ENCODE measurements around the gene PRIM2.
A peak's percentile ranks its signal among the peaks of the same experiment; 100 is the strongest.
"Not testable (repeated sequence)": the region's sequence is repeated elsewhere in the genome, so short reads cannot be mapped to it uniquely, and the experiment has no call there.

PRIM2 gene, protein sequence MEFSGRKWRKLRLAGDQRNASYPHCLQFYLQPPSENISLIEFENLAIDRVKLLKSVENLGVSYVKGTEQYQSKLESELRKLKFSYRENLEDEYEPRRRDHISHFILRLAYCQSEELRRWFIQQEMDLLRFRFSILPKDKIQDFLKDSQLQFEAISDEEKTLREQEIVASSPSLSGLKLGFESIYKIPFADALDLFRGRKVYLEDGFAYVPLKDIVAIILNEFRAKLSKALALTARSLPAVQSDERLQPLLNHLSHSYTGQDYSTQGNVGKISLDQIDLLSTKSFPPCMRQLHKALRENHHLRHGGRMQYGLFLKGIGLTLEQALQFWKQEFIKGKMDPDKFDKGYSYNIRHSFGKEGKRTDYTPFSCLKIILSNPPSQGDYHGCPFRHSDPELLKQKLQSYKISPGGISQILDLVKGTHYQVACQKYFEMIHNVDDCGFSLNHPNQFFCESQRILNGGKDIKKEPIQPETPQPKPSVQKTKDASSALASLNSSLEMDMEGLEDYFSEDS

DNA sequence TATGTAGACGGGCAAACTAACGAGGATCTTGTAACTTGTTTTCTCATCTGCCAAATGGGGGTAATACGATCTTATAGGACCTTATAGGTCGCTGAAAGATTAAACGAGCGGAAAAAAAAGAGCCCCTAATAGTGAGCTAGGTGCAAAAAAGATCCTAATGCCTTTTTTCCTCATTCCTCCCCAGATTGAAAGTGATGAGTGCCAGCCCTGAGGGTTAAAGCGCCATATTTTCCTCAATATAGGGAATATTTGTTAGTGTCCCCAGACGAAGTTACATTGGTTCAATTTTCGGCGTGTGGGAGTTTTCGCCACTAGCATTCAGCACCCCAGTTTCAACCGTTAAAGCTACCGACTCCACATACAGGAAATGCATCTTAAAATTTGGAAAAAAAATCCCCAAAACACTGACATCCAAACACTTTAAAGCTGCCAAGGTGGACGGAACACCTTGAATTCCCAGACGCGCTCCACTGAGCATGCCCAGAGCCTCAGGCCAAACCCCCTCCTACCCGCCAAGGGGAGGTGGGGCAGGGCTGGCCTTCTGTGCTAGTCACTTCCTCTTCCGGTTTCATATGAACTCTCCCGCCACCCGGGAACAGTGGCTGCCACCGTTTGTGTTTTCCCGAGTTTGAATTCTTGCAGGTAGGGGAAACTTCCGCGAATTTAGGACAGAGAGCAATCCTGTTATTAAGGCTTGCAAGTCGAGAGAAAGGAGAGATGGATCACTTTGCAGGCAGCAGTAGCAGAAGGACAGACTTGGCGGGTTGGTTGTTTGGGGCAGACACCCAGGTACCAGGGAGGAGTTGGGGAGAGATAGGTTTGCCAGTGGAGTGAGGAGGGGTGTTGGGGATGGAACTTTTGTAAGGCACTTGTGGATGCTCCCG, at the start of gene PRIM2:
PRIM2 (plus strand) TSS at position 571 of the 884 bp plus-strand sequence. CDS start 816 bp downstream, outside the sequence.
- peak within 1 kb of the TSS; percentile 87 for H3K9ac ChIP-seq (ENCODE audit: insufficient read length, low read depth)
- no peak for TF ChIP-seq YY1 (IDR thresholded peaks at IDR 0.05; ENCODE audit: insufficient read depth, insufficient read length)
- no peak for TF ChIP-seq SUZ12 (IDR thresholded peaks at IDR 0.05; ENCODE audit: extremely low read depth, insufficient read depth, insufficient read length)
- TF ChIP-seq ZNF274 (IDR thresholded peaks at IDR 0.05; ENCODE audit: low read depth, low read length) = no peak
- H3K36me3 ChIP-seq (ENCODE audit: insufficient read depth, insufficient read length, low read length) = peaks cover 39% of the 10 kb centered on the region
- peak within 1 kb of the TSS; percentile 81 for H3K4me3 ChIP-seq (ENCODE audit: insufficient read length, low read depth)
- no peaks in the 10 kb centered on the region for H3K27me3 ChIP-seq (ENCODE audit: insufficient read depth, insufficient read length)
- DNase-seq (ENCODE audit: low read depth, low spot score) = peak; percentile 62
- no peaks in the 10 kb centered on the region for H3K4me1 ChIP-seq (ENCODE audit: insufficient read depth, insufficient read length)
- no peaks in the 10 kb centered on the region for H3K9me3 ChIP-seq (ENCODE audit: insufficient read depth, low read length)

DNA sequence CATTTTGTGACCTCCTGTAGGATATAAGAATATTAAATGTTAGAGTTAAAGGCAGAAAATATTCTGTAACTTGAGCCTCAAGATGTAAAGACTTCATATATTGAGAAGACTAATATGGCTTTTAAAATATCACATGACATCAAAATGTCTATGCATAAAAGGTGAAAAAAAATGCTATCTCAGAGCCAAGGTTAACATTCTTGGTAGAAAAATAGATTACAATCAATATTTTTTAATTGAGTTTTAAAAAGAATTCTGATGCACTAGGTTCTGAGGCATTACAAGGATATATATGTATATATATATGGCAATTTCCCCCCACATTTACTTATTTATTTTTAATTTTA, 49.2 kb upstream of the PRIM2 start:
- H3K9ac ChIP-seq (ENCODE audit: insufficient read length, low read depth) = no peak overlapping the region
- no peaks in the 10 kb centered on the region for H3K36me3 ChIP-seq (ENCODE audit: insufficient read depth, insufficient read length, low read length)
- TF ChIP-seq SUZ12 (IDR thresholded peaks at IDR 0.05; ENCODE audit: extremely low read depth, insufficient read depth, insufficient read length) (no peak), YY1 (IDR thresholded peaks at IDR 0.05; ENCODE audit: insufficient read depth, insufficient read length) (no peak), ZNF274 (IDR thresholded peaks at IDR 0.05; ENCODE audit: low read depth, low read length) (no peak)
- no peaks in the 10 kb centered on the region for H3K9me3 ChIP-seq (ENCODE audit: insufficient read depth, low read length)
- no peak overlapping the region for H3K4me3 ChIP-seq (ENCODE audit: insufficient read length, low read depth)
- DNase-seq (ENCODE audit: low read depth, low spot score) = no peak
- no peaks in the 10 kb centered on the region for H3K4me1 ChIP-seq (ENCODE audit: insufficient read depth, insufficient read length)
- H3K27me3 ChIP-seq (ENCODE audit: insufficient read depth, insufficient read length) = no peaks in the 10 kb centered on the region

DNA sequence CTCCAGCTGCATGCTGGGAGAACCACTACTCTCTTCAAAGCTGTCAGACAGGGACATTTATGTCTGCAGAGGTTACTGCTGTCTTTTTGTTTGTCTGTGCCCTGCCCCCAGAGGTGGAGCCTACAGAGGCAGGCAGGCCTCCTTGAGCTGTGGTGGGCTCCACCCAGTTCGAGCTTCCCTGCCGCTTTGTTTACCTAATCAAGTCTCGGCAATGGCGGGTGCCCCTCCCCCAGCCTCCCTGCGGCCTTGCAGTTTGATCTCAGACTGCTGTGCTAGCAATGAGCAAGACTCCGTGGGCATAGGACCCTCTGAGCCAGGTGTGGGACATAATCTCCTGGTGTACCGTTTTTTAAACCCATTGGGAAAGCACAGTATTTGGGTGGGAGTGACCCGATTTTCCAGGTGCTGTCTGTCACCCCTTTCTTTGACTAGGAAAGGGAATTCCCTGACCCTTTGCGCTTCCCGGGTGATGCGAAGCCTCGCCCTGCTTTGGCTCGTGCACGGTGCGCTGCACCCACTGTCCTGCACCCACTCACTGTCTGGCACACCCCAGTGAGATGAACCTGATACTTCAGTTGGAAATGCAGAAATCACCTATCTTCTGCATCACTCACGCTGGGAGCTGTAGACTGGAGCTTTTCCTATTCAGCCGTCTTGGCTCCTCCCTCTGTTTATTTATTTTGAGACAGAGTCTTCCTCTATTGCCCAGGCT, 43.2 kb upstream of the PRIM2 start:
- DNase-seq (ENCODE audit: low read depth, low spot score); H3K9me3 ChIP-seq (ENCODE audit: insufficient read depth, low read length); H3K36me3 ChIP-seq (ENCODE audit: insufficient read depth, insufficient read length, low read length): not testable (repeated sequence)

DNA sequence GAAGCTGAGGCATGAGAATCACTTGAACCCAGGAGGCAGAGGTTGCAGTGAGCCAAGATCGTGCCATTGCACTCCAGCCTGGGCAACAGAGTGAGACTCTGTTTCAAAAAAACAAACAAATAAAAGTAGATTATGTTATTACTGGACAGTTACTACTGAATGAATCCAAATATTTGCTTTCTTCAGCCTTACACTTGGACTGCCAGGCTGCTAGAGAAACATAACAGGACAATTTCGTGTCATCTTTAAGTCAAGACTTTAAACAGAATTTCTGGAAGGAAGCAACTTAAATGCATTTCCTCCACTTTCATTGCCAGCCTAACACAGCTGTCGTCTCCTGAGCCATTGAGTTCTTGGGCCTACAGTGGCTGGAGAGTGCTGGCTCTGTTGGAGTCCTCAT, 42.0 kb upstream of the PRIM2 start:
- H3K4me3 ChIP-seq (ENCODE audit: insufficient read length, low read depth) = no peak overlapping the region
- H3K9ac ChIP-seq (ENCODE audit: insufficient read length, low read depth) = no peak overlapping the region
- H3K4me1 ChIP-seq (ENCODE audit: insufficient read depth, insufficient read length) = no peaks in the 10 kb centered on the region
- no peaks in the 10 kb centered on the region for H3K27me3 ChIP-seq (ENCODE audit: insufficient read depth, insufficient read length)
- no peak for TF ChIP-seq YY1 (IDR thresholded peaks at IDR 0.05; ENCODE audit: insufficient read depth, insufficient read length)
- no peak for TF ChIP-seq ZNF274 (IDR thresholded peaks at IDR 0.05; ENCODE audit: low read depth, low read length)
- TF ChIP-seq SUZ12 (IDR thresholded peaks at IDR 0.05; ENCODE audit: extremely low read depth, insufficient read depth, insufficient read length) = no peak
- peaks cover 8% of the 10 kb centered on the region; the same call in 1 of the 2 replicates for H3K9me3 ChIP-seq (ENCODE audit: insufficient read depth, low read length)
- no peaks in the 10 kb centered on the region for H3K36me3 ChIP-seq (ENCODE audit: insufficient read depth, insufficient read length, low read length)
- no peak for DNase-seq (ENCODE audit: low read depth, low spot score)

More for the DNA sequence above, 43.2 kb upstream of the PRIM2 start:
- not testable (repeated sequence) for H3K4me1 ChIP-seq (ENCODE audit: insufficient read depth, insufficient read length); H3K27me3 ChIP-seq (ENCODE audit: insufficient read depth, insufficient read length); H3K4me3 ChIP-seq (ENCODE audit: insufficient read length, low read depth); H3K9ac ChIP-seq (ENCODE audit: insufficient read length, low read depth)

DNA sequence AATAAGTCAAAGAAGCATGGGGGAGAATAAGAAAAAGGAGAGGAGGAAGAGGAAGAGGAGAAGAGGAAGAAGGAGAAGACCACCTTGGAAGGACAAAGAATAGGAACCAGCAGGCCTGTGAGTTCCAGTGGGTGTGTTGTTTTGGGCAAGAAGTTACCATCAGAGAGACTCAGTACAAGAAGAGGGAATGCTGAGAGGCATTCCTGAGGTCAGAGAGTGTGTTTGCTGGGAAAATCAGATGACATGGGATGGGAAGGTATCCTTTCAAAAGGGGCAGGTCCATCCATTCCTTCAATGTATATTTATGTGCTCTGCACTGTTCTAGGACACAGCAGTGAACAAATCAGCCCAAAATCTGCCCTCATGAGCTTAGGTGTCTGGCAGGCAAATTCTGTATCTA, 40.5 kb upstream of the PRIM2 start:
- H3K4me1 ChIP-seq (ENCODE audit: insufficient read depth, insufficient read length) = no peaks in the 10 kb centered on the region
- H3K4me3 ChIP-seq (ENCODE audit: insufficient read length, low read depth) = no peak overlapping the region
- H3K27me3 ChIP-seq (ENCODE audit: insufficient read depth, insufficient read length) = no peaks in the 10 kb centered on the region
- H3K9me3 ChIP-seq (ENCODE audit: insufficient read depth, low read length) = peaks cover 8% of the 10 kb centered on the region; the same call in 1 of the 2 replicates
- TF ChIP-seq YY1 (IDR thresholded peaks at IDR 0.05; ENCODE audit: insufficient read depth, insufficient read length) (no peak), ZNF274 (IDR thresholded peaks at IDR 0.05; ENCODE audit: low read depth, low read length) (no peak), SUZ12 (IDR thresholded peaks at IDR 0.05; ENCODE audit: extremely low read depth, insufficient read depth, insufficient read length) (no peak)
- no peak for DNase-seq (ENCODE audit: low read depth, low spot score)
- no peaks in the 10 kb centered on the region for H3K36me3 ChIP-seq (ENCODE audit: insufficient read depth, insufficient read length, low read length)
- no peak overlapping the region for H3K9ac ChIP-seq (ENCODE audit: insufficient read length, low read depth)

DNA sequence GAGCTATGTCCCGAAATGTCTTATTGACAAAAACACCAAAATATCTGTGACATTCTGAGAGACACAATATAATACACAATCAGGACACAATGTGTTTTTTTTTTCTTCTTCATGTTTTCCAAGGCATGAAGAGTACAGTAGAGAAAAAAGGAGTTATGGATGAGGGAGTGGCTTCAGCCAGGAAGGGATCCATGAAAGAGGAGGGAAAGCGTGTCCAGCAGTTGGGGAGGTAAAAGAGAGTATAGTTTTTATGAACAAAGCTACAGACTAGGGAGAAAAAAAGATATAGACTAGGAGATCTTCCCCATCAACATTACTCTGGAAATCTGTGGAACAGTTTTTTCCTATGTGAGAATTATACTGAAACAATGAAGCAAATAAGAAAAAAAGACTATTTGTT, 38.9 kb upstream of the PRIM2 start:
- peaks cover 8% of the 10 kb centered on the region; the same call in 1 of the 2 replicates for H3K9me3 ChIP-seq (ENCODE audit: insufficient read depth, low read length)
- no peak for DNase-seq (ENCODE audit: low read depth, low spot score)
- no peaks in the 10 kb centered on the region for H3K4me1 ChIP-seq (ENCODE audit: insufficient read depth, insufficient read length)
- TF ChIP-seq SUZ12 (IDR thresholded peaks at IDR 0.05; ENCODE audit: extremely low read depth, insufficient read depth, insufficient read length) = no peak
- TF ChIP-seq ZNF274 (IDR thresholded peaks at IDR 0.05; ENCODE audit: low read depth, low read length) = no peak
- TF ChIP-seq YY1 (IDR thresholded peaks at IDR 0.05; ENCODE audit: insufficient read depth, insufficient read length) = no peak
- no peaks in the 10 kb centered on the region for H3K36me3 ChIP-seq (ENCODE audit: insufficient read depth, insufficient read length, low read length)
- no peak overlapping the region for H3K9ac ChIP-seq (ENCODE audit: insufficient read length, low read depth)
- no peaks in the 10 kb centered on the region for H3K27me3 ChIP-seq (ENCODE audit: insufficient read depth, insufficient read length)
- no peak overlapping the region for H3K4me3 ChIP-seq (ENCODE audit: insufficient read length, low read depth)

All from NT2/D1 (cell line).